ENCODE data around the gene CAMK2B. TPM values are rescaled to one million over a fixed set of nuclear protein-coding genes. Genes with fewer than 3 reads are reported as not detected.
A peak's percentile ranks its signal among the peaks of the same experiment; 100 is the strongest.
"Not testable (repeated sequence)": the region's sequence is repeated elsewhere in the genome, so short reads cannot be mapped to it uniquely, and the experiment has no call there.

The CAMK2B gene
- total RNA-seq, 1 experiment from 2014 or later: 0.02 TPM

DNA sequence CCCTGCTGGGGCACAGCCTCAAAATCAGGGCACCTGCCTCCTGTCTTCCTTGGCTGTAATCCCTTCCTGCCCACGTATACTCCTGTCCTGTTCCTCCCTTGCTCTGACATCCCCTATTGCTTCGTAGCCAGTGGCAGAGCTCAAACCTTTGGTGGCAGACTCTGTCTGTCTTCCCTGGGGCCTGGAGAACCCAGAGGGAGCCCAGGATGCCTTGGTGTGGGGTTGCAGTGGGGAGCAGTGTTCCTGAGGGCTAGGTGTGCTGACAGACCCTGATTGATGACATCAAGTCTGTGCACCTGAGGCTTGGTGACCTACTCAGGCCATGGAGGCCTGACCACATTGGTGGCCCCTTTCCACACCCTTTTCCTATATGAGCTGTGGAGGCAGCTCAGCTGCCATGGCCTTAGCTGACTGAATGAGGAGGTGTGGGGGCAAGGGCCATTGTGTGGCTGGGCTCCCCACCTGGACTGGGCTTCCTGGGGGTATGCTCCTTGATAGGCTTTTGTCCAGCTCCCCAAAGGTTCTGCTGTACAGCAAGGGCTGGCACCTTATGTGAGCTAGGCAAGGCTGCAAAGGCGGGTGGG lies 130.7 kb downstream of the CAMK2B start:
- no peak for DNase-seq (ENCODE audit: low read depth)

DNA sequence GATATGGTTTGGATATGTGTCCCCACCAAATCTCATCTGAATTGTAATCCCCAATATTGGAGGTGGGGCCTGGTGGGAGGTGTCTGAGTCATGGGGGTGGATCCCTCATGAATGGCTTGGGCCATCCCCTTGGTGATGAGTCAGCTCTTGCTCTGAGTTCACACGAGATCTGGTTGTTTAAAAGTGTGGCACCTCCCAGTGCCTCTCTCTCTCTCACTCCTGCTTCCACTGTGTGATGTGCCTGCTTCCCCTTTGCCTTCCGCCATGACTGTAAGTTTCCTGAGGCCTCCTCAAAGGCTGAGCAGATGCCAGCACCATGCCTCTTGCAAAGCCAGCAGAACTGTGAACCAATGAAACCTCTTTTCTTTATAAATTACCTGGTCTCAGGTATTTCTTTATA lies 131.3 kb downstream of the CAMK2B start:
- DNase-seq (ENCODE audit: low read depth): peak; percentile 59

DNA sequence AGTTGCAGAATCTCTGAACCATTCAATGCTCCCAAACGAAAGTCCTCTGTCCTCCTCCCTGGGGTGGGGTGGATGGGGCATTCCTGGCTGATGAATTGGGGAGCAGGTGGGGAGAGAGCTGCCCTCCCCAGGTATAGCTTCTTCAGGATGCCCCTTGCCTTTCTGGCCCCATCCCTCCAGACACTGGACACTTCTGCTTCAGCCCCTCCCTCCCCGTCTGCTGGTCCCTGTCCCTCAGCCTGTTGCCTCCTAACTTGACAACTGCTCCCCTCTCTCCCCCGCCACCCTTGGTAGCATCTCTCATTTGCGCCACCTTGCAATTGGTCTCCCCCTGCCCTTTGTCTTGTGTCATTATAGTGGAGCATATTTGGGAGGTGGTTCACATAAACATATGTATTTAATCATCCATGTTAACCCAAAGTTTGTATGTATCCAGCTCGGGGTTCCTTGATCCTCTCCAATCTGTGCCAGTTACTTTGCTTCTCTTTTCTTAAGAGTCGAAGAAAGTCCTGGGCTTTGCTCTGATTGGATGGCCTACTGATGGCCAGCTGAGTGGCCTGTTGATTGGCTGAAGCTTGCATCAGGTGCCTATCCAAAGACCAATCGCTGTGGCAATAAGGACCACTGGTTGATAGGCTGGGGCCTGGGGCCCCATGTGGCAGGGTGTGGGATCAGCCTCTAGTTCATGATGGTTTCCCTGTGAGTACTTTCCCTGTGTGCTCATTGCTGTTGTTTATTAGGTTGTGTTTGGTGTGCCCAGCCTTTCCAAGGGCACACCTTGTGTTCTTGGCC lies 132.2 kb downstream of the CAMK2B start:
- no peak for DNase-seq (ENCODE audit: low read depth)

DNA sequence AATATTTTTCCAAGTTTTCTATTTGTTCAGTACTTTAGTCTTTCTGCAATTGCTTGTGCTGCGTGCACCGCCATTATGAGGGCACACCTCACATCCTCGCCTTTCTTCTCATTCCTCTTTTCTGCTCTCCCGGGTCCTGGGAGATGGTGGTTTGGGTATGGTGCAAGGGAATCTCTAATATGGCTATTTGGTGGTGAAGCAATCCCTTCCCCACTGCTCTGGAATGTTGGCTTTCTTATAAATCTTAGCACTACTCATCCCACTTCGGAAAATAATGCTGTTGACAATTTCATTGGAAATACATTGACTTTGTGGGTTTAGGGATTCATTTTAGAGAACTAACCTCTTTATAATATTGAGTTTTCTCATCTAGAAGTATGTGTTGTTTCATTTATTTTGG lies 134.2 kb downstream of the CAMK2B start:
- no peak for DNase-seq (ENCODE audit: low read depth)

DNA sequence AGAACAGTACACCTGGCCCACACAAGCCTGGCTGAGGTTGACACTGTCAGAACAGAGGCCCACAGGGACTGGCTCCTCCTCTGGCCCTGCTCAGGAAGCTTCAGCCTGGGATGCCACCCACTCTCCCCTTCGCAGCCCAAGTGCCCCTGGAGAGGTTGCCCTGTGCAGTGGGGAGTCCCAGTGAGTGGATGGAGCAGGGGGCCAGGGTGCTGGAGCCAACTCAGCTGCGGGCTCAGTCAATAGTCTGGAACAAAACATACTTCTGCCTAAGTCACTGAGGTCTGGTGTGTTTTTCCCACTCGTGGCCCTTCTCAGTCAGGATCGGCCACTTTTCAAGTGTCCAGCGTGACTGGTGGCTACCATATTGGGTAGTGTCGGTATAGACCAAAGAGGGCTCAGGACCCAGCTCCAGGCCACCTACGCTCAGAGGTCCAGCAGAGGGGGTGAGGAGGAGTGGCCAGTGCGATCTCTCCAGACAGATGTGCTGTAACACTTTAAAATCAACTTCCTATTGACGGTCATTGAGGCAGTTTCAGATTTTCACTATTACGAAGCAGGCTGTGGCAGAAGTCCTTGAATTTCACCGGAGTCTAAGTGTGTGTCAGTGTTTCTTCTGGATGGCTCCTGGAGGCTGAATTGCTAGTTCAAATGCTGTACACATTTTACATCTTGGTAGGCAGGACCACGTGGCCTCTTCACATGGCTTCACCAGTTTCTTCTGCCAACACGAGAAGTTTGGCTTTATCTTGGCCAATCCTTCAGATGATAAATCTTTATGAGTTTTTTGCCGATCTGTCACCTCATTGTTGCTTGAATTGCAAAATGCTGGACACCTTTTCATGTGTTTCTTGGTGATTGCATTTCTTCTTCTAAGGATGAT lies 135.2 kb downstream of the CAMK2B start:
- DNase-seq (ENCODE audit: low read depth): no peak

DNA sequence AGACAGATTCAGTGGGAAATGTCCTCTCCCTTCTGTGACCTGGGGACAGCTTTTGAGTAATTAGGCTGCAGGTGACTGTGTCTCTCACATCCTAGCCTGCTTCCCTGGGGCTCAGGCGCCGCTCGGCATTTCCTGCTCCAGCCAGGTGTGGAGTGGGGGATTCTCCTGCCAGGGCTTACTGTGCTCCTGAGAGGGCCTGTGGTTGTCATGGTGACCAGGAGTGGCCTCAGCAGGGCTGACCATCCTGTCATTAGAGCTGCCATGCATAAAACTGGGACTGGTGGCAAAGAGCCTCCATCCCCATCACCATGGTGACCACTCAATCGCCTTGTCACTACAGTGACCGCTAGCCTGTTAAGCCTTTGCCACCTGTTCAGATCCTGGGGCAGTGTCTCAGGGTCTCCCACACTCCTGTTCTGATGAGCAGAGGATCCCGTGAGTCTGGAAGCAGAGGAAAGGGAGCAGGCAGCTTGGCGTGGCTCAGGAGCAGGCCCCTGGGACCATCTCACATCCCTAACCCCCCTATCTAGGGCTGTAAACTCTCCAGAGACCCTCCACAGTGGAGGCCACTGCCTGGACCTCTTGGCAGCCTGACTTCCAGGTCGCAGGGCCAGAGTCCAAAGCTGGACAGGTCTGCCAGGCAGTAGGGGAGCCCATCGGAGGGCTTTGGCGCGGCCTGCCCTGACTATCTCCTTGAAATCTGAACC lies 136.0 kb downstream of the CAMK2B start, which contains the start of gene GCK:
Gene GCK, minus strand, starts transcription at position 154 of the 707 bp plus-strand sequence. CDS start 486 bp downstream, outside the sequence.
- DNase-seq (ENCODE audit: low read depth): no peak

DNA sequence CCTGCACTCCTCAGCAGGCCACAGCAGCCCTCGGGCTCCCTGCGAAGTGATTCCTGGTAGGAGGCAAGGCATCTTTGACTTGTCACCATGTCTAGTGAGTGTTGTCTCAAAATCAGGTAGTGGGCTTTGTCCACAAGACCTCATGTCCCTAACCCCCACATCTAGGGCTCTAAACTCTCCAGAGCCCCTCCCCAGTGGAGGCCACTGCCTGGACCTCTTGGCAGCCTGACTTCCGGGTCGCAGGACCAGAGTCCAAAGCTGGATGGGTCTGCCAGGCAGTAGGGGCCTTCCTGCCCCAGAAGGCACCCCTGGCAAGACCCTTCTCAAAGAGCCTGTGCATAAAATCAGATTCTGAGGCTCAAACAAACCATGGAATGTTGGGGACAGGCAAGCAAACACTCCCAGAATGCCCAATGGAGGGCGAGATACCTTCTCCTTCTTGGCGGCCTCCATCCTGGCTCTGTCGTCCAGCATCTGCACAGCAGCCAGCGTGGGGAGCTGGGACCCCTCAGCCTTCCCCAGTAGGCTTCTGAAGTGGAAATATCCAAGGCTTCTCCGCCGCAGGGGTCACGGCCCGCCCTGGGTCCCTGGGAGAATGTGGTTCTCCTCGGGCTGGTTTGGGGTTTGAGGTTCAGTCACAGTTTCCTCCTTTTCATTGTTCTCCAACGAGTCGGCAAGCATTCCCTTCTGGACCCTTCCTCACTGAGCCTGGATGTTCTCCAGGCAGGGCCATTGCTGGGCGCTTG lies 136.7 kb downstream of the CAMK2B start:
- DNase-seq (ENCODE audit: low read depth): no peak

DNA sequence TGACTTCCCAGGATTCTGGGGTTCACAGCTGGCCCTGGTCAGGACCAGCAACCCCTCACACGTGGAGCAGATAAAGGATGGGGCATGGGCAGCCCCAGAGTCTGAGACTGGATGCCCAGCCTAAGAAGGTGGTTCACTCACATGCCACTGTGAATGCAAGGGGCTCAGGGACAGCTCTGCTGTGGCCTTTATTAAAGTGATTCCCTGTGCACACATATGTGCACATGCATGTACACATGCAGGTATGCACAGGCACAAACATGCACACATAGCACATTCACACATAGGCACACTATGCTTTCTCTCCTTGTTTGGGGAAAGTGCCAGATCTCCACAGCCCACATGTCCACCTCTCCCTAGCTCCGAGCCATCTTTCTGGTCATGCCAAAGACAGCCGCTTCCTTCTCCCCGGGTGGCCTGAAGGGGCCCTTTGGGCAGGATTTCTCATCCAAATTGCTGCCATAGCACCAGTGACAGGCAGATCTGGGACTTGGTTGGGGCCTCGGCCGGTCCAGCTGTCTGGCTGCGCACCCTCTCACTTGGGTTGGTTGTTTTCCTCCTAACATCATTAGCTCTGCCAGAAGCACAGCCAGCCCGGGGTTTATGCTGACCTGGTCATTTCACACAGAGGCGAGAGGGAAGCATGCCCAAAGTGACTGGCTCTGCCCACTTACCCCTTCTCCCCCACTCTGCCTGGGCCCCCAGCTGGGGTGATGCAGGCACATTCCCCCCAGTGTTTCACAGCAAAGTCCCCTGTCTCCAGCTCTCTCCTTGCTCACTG lies 137.6 kb downstream of the CAMK2B start:
- no peak for DNase-seq (ENCODE audit: low read depth)

DNA sequence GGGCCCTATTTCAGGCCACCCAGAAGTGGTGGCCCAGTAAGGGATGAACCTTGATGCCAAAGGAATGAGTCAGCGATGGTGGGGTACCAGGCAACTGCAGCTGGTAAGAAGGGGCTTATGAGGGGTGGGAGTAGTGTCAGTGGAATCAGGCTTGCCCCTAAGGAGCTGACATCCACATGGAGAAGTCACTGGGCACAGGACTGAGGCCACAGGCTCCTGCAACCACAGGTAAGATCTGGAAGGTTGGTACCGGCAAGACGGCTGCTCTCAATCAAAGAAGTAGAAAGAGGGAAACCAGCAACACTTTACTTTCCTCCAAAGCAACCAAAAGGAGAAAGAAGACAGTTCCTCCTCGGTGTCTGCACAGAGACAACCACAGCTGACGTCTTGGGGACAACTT lies 138.7 kb downstream of the CAMK2B start:
- DNase-seq (ENCODE audit: low read depth): no peak

DNA sequence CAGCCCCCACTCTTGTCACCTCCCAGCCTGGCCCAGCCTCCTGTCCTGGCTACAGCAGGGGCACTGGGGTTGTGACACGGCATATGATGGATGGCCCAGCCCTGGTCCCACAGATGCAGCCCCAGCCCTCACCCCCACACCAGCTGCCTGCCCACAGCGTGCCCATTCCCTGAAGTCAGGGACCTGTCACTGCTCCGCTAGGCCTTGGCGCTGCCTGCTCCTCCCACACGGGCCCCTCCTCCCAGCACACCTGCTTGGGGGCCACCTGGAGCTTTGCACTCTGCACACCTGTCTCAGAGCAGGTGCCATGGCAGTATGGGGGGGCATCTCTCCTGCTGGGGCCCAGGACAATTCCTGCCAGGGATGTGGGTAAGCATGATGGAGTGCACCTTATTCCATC lies 139.7 kb downstream of the CAMK2B start:
- DNase-seq (ENCODE audit: low read depth): no peak

DNA sequence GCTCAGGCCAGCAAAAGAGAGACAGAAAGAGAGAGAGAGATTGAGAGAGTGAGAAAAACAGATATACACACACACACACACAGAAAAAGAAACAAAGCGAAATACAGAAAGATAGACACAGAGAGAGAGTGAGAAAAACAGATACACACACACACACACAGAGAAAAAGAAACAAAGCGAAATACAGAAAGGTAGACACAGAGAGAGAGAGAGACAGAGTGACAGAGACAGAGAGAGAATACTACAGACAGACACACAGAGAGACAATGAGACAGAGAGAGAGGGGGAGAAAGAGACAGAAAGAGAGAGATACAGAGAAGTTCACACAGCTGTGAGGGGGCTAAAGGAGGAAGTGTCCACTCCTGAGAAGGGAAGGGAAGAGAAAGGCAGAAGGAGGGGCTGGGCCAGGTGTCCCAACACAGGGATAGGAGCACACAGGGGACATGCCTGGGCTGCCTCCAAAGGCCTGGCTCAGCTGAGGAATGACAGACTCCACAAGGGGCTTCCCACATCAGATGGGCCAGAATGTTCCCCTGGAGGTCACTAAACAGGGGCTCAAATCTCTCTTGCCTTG lies 140.4 kb downstream of the CAMK2B start:
- DNase-seq (ENCODE audit: low read depth): no peak

DNA sequence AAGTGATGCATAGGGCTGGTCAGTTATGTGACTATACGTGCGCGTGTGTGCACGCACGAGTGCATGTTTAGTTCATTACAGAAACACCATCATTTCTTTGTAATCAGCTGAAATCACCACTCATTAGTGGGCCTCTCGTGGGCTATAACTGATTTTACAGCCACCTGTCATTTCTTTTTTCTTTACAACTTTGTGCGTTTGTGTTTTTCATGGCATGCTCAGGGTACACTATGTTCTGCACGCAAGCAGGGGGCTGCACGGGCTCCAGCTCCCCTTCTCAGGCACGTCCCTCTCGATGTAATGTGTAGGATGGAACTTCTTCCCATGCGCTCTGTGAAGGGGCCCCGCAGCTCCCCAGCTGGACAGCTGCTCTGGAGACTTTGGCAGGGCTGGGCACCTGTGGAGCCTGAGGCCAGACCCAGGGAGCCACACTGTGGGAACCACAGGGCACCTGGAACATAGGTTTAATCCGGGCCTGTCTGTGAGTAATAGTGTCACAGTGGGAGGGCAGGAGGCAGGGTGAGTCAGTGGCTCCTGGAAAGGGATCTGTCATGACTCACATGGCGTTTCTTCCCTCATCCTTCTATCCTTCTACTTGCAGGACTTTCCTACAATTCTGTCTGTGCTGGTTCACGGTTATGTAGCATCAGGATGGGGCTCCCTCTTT lies 141.1 kb downstream of the CAMK2B start:
- peak; percentile 97 for DNase-seq (ENCODE audit: low read depth)

DNA sequence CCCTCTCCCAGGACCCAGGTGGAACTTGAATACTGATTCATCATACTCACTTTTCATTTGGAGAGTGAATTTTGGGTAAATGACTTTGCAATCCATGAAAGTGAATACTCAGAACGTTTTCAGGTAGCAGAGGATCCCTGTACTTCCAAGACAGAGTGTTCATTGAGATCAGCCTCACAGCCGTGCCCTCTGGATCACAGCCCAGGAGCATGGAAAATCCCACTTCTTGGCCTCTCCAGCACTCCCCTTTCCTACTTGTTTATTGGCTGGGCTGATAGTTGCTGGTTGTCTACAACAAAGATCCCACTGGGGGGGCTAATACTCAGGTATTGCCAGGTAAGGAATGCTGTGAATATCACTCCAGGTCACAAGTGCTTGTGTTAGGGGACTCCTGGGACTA lies 142.0 kb downstream of the CAMK2B start:
- no peak for DNase-seq (ENCODE audit: low read depth)

DNA sequence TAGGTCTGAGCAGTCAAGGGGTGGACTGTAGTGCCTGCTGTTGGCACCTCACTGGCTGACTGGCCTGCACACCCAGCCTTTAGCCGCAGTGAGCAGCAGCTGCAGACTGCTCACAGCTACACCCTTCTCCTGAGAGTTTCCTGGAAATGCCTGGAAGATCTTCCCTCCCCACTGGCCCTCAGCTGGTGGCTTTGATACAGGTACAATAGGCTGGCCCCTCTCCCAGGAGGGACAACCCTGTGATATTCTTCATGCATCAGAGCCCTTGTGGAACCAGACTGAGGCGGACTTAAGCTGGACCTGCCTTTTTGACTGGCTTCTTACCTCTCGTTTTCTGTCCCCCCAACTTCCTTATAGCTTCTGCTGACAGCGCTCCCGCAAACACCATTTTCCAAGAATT lies 142.6 kb downstream of the CAMK2B start:
- no peak for DNase-seq (ENCODE audit: low read depth)

DNA sequence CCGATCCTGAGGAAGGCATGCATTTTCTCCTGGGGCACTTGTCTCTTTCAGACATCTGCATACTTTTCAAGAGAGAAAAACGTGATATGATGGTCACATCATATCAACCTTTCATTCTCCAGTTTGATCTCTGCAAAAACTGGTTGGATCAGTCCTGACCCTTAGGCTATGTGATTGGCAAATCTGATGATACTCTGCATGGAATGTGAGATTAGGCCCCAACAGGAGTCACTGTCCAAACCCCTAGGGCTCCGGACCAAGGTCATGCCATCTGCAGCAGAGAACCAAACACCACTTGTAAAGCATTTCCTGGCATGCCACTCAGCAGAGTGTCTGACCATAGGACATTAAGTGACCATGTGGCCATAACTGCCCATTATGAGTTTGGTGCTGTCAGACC lies 144.8 kb downstream of the CAMK2B start:
- DNase-seq (ENCODE audit: low read depth): no peak

DNA sequence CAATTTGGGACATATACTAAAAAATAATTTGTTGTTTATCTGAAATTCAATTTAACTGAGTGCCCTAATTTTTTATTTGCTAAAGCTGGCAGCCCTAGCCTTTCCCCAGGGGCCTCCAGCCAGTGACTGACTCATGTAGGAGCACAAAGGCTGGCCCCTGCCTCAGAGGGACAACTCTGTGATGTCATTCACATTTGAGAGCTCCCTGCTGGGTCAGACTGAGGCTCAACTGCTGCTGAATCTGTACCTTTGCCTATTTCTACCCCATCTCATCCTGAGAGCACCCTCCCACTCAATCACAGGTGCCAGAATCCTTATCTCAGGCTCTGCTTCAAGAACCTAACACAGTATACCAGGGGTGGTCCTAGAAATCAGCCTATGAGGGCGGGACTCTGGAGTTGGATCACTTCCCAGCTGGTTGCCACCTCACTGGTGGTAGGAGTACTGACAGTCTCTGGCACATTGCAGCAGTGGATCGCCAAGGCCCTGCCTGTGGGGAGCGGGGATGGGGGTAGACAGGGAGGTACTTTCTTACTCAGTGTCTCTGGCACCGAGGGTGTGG lies 147.7 kb downstream of the CAMK2B start:
- DNase-seq (ENCODE audit: low read depth): peak; percentile 62

DNA sequence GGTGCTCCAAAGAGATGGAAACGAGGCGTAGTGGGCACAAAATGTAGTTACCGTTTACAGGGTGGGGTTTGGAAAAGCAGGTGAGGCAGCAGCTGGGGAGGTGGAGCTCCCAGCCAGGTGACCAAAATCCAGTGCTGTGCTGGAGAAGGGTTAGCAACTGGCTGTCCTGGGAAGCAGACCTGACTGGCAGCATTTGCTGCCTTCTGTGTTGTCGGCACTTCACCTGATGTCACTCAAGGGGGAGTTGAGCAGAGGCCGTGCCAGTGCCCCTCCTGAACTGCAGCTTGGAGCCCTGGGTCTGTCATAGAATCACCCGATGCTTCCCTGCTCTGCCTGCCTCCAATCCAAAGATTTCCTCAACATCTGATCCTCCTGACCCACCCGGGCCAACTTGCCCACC lies 148.9 kb downstream of the CAMK2B start:
- no peak for DNase-seq (ENCODE audit: low read depth)

DNA sequence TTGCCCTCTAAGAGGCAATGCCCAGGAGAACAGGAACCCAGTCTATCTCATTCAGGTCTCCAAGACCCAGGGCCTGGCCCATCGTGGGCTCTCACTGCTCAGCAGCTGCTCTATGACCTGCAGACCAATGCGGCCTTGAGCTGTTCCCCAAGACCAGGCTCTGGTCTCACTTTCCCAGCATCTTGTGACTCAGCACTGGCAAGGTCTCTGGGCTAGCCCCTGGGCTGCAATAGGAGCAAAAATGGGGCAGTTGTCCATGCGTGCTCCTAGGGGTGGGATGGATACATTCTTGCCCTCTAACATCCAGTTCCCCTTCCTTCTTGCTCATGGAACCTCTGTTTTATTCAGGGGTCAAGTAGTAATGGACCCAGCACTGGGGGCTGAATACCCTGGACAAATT lies 149.7 kb downstream of the CAMK2B start:
- no peak for DNase-seq (ENCODE audit: low read depth)

DNA sequence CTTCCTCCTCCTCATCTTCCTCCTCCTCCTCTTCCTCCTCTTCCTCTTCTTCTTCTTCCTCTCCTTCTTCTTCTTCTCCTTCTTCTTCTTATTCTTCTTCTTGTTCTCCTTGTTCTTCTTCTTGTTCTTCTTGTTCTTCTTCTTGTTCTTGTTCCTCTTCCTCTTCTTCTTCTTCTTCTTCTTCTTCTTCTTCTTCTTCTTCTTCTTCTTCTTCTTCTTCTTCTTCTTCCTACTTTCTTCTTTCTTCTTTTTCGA lies 150.8 kb downstream of the CAMK2B start:
- DNase-seq (ENCODE audit: low read depth): not testable (repeated sequence)

All from HT1080 (cell line).